Transverse colon (tissue), 3 donors: ENCODE results near the gene CCT2.

Experiments
- EP300 ChIP-seq: sonication (generic); formaldehyde crosslinking; IDR thresholded peaks from one replicate; pipeline ENCODE4 v1.6.1; 2017; ENCODE audit warnings: antibody characterized with exemption, low read depth
- POLR2A ChIP-seq: fragments of 450-650 bp; IDR thresholded peaks from one replicate; pipeline ENCODE4 v1.6.1; 2016; ENCODE audit warnings: antibody characterized with exemption, mild to moderate bottlenecking, moderate library complexity
- TF ChIP-seq, protein P1 (sequence below), 5 experiments: fragments of 200-600 bp in 3 of 5; fragments of 450-650 bp in 2 of 5; sonication (generic) in 3 of 5; IDR thresholded peaks; 1 replicate in 2 of 5; 2 replicates in 3 of 5; pipeline ENCODE4 v1.5.1; 2016 to 2017; ENCODE audit warnings: antibody characterized with exemption in 5 of 5, inconsistent platforms in 3 of 5, mild to moderate bottlenecking in 2 of 5, moderate library complexity in 1 of 5

DNA sequence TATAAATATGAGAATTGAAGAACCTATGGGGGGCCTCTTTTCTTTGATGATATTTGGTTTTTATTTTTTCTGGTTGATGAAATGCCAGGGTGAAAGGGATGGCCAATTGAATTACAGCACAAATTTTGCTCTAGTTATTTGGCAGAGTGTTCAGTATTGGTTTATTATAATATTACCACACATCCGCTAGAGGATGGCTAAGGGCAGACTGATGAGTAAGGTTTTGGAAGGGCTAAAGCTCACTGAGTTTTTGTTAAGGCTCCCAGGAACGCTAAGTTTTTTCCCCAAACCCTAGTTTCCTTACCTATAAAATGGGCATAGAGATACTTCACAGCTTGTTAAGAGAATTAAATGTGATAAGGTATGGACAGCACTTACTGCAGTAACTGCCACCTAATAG lies 59.8 kb downstream of the CCT2 start:
- TF ChIP-seq EP300 (no peak), POLR2A (no peak)
- TF ChIP-seq, protein P1, sequence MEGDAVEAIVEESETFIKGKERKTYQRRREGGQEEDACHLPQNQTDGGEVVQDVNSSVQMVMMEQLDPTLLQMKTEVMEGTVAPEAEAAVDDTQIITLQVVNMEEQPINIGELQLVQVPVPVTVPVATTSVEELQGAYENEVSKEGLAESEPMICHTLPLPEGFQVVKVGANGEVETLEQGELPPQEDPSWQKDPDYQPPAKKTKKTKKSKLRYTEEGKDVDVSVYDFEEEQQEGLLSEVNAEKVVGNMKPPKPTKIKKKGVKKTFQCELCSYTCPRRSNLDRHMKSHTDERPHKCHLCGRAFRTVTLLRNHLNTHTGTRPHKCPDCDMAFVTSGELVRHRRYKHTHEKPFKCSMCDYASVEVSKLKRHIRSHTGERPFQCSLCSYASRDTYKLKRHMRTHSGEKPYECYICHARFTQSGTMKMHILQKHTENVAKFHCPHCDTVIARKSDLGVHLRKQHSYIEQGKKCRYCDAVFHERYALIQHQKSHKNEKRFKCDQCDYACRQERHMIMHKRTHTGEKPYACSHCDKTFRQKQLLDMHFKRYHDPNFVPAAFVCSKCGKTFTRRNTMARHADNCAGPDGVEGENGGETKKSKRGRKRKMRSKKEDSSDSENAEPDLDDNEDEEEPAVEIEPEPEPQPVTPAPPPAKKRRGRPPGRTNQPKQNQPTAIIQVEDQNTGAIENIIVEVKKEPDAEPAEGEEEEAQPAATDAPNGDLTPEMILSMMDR (IDR thresholded peaks at IDR 0.05): no peak
